ENCODE results near the gene MT1F. TPM values are rescaled to one million over a fixed set of nuclear protein-coding genes. Genes with fewer than 3 reads are reported as not detected.

Gene MT1F
- total RNA-seq, 1 experiment from 2014 or later: not detected

DNA sequence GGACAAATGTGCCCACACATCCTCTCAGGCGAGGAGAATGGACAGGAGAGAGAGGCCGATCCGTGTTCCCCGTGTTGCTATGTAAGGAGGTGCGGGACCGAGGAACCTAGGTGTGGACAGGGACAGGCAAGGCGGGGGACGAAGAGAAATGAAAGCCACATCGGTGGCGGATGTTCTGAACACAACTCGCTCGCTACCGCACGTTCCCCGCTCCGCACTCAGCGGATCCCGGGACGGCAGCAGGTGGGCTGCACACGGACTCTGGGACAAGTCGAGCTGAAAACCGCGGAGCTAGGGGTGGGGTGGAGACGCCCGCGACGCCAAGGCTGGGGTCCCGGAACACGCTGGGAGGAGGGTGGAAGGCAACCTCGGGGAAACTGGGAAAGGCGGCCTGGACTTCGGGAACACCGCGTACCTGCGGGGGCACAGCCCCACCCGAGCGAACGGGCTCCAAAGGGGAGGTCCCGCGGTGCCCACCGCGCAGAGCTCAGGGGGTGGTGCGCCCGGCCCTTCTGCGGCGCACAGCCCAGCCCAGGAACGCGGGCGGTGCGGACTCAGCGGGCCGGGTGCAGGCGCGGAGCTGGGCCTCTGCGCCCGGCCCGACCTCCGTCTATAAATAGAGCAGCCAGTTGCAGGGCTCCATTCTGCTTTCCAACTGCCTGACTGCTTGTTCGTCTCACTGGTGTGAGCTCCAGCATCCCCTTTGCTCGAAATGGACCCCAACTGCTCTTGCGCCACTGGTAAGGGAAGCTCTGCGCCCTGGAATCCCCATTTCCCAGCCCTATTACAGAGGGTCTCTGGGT, 32.4 kb upstream of the MT1F start, which contains the start of gene MT1E:
TSS of gene MT1E (plus strand) at position 642 of the 803 bp plus-strand sequence. CDS start at position 713, 71 bp downstream.
- peak; percentile 88 for DNase-seq (ENCODE audit: low read depth)

DNA sequence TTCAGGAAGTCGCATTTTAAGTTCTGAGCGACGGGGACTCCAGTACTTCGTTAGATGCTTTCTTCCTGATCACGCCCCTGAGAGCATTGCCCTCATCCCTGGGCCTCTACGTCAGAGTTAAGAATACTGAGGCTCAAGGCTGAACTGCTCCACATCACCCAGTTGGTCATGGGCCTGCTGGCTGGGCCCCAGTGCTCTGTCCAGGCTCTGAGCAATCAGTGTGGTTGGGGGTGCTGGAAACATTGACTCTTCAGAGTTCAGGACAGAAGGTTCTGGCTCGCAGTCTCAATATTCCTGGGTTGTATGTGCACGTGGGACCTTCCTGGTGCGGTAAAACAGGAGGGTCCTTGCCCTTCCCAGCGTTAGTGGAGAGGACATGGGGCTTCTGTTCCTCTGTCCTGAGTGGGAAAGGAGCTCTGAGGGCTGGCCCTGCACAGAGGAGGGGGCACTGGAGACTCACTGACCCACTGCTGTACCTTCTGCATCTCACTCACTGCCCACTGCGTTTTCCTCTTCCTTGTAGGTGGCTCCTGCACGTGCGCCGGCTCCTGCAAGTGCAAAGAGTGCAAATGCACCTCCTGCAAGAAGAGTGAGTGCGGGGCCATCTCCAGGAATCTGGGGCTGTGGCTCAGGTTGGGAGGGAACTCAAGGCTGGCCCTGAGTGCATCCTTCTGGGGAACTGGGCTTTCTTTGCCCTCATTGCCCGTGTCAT, 31.7 kb upstream of the MT1F start:
- no peak for DNase-seq (ENCODE audit: low read depth)

DNA sequence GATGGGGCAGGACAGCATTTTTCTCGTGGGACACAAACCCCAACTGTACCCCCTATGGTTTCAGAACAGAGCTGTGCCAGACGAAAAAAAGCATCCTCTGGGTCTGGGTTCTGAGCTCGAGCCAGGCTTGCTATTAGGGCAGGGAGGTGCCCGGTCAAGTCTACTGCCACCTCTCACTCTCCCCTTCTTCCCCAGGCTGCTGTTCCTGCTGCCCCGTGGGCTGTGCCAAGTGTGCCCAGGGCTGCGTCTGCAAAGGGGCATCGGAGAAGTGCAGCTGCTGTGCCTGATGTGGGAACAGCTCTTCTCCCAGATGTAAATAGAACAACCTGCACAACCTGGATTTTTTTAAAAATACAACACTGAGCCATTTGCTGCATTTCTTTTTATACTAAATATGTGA, 31.1 kb upstream of the MT1F start:
- no peak for DNase-seq (ENCODE audit: low read depth)

DNA sequence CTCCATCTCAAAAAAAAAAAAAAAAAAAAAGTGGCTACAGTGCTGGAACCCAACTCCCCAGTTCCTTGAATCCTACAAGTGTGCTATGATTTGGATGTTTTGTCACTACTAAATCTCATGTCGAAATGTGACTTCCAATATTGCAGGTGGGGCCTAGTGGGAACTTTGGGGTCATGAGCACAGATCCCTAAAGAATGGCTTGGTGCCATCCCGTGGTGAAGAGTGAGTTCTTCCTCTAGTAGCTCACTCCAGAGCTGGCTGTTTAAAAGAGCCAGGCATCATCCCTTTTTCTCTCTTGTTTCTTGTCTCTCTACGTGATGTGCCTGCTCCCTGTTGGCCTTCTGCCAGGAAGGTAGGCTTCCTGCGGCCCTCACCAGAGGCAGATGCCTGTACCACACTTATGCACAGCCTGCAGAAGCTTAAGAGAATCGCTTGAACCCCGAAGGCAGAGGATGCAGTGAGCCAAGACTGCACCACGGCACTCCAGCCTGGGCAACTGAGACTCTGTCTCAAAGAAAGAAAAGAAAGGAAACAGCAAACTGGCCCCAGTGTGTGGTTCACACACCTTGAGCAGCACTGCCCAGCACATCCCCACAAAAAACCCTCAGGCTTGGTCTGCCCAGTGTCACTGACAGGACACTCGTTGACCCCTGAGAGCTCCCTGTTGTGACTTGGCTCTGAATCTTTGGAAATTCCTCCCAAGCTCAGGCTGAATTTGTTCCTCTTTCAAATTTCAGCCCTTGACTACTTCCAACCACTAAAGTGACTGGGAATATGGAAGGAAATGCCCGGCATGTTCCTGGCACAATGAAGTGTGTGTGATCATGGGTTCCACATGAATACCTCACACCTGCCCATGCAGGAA, 29.0 kb upstream of the MT1F start:
- DNase-seq (ENCODE audit: low read depth): peak; percentile 35

DNA sequence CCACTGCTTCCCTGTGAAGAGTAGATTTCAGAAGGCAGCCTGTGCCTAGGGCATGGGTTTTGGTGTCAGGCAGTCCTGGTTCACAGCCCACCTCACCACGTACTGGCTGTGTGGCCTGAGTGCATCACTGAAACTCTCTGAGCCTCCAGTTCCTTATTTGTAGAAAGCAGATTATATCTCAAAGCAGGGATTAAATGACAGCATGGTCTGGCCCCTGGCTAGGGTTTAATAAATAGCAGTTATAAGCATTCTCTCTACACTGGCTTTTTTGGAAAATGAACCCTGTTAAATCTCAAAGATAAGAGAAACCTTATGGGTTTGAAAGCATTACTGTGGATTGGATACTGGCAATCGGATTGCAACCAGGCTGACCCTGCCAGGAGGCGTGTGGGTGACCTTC, 28.2 kb upstream of the MT1F start:
- no peak for DNase-seq (ENCODE audit: low read depth)

DNA sequence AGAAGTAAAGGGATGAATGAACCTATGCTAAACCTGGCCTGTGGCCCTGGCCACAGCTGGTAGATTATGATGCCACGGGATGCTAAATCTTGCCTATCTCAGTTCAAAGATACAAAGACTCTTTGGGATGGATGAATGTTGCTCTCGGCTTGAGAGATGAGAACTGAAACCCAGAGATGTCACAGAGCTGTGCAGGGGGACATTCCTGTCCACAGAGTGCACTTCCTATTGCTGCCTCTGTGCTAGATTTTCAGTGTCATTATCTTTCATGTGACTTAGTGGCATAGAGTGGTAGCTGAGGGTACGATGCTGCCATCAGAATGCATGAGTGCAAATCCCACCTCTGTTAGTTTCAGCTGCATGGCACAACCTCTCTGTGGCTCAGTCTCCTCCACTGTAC, 27.6 kb upstream of the MT1F start:
- DNase-seq (ENCODE audit: low read depth): no peak

DNA sequence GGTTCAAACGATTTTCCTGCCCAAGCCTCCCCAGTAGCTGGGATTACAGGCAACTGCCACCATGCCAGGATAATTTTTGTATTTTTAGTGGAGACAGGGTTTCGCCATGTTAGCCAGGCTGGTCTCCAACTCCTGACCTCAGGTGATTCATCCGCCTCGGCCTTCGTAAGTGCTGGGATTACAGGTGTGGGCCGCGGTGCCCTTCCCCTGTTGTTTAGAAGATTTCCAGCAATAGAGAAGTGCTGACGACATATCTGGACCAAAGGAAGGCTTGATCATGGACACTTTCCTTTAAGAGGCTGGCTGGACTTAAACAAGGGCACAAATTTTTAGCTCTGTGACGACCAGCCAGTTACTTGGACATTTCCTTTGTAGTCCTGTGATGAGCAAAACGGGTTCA, 26.6 kb upstream of the MT1F start:
- DNase-seq (ENCODE audit: low read depth): no peak

DNA sequence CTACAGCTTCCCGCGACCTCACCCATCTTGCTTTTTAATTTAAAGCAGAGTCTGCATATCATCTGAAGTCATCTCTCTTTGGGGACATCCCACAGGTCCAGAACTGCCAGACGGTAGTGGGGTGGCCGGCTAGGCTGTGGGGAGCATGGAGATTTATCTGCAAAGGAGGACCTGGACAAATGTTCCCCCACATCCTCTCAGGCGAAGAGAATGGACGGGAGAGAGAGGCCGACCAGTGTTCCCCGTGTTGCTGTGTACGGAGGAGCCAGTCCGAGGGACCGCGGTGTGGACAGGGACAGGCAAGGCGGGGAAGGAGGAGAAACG, 26.0 kb upstream of the MT1F start:
- DNase-seq (ENCODE audit: low read depth): no peak

DNA sequence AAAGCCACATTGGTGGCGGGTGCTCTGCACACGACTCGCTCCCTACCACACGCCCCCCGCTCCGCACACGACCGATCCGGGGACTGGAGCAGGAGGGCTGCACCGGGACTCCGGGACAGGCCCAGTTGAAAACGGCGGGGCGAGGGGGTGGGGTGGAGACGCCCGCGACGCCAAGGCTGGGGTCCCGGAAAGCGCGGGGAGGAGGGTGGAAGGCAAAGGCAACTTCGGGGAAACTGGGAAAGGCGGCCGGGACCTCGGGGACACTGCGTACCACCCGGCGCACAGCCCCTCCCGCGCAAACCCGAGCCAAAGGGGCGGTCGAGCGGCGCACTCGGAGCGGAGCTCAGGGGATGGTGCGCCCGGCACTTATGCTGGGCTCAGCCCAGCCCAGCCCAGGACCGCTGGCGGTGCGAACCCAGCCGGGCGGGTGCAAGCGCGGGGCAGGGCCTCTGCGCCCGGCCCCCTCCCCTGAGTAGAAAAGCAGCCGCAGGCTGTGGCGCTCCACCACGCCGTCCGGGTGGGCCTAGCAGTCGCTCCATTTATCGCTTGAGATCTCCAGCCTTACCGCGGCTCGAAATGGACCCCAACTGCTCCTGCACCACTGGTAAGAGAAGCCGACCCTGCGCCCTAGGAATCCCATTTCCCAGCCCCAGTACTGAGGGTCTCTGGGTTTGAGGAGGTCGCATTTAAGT, 25.5 kb upstream of the MT1F start, which contains the start of gene MT1M:
TSS of gene MT1M (plus strand) at position 504 of the 692 bp plus-strand sequence. CDS start at position 577, 73 bp downstream.
- peak; percentile 27 for DNase-seq (ENCODE audit: low read depth)

DNA sequence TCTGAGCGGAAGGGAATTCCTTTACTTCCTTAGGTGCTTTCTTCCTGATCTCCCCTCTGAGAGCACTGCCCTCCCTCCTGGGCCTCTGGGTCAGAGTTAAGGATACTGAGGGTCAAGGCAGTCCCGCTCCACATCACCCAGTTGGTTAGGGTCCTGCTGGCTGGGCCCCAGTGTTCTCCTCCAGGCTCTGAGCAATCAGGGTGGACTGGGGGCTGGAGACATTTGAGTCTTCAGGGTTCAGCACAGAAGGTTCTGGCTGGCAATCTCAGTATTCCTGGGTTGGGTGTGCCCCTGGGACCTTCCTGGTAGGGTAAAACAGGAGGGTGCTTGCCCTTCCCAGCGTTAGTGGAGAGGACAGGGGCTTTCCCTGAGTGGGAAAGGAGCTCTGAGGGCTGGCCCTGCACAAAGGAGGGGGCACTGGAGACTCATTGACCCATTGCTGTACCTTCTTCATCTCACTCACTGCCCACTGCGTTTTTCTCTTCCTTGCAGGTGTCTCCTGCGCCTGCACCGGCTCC, 24.9 kb upstream of the MT1F start:
- DNase-seq (ENCODE audit: low read depth): no peak

DNA sequence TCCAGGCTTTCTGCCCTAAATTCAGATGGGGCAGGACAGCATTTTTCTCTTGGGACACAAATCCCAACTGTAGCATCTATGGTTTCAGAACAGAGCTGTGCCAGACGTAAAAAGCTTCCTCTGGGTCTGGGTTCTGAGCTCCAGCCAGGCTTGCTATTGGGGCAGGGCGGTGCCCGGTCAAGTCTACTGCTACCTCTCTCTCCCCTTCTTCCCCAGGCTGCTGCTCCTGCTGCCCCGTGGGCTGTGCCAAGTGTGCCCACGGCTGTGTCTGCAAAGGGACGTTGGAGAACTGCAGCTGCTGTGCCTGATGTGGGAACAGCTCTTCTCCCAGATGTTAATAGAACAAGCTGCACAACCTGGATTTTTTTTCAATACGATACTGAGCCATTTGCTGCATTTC, 24.2 kb upstream of the MT1F start:
- DNase-seq (ENCODE audit: low read depth): no peak

DNA sequence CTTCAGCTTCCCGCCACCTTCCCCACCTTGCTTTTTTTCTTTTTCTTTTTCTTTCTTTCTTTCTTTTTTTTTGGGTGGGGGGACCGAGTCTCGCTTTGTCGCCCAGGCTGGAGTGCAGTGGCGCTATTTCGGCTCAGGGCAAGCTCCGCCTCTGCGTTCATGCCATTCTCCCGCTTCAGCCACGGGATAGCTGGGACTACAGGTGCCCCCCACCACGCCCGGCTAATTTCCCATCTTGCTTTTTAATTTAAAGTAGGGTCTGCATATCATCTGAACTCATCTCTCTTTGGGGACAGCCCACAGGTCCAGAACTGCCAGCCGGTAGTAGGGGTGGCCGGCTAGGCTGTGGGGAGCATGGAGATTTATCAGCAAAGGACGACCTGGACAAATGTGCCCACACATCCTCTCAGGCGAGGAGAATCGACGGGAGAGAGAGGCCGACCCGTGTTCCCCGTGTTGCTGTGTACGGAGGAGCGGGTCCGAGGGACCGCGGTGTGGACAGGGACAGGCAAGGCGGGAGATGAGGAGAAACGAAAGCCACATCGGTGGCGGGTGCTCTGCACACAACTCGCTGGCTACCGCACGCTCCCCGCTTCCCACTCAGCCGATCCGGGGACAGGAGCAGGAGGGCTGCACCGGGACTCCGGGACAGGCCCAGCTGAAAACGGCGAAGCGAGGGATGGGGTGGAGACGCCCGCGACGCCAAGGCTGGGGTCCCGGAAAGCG, 22.9 kb upstream of the MT1F start:
- no peak for DNase-seq (ENCODE audit: low read depth)

DNA sequence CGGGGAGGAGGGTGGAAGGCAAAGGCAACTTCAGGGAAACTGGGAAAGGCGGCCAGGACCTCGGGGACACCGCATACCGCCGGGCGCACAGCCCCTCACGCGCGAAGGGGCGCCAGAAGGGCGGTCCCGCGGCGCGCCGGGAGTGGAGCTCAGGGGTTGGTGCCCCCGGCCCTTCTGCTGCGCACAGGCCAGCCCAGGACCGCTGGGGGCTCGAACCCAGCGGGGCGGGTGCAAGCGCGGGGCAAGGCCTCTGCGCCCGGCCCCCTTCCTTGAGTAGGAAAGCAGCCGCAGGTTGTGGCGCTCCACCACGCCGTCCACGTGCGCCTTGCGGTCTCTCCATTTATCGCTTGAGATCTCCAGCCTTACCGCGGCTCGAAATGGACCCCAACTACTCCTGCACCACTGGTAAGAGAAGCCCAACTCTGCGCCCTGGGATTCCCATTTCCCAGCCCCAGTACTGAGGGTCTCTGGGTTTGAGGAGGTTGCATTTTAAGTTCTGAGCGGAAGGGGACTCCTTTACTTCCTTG, 22.3 kb upstream of the MT1F start:
- no peak for DNase-seq (ENCODE audit: low read depth)

DNA sequence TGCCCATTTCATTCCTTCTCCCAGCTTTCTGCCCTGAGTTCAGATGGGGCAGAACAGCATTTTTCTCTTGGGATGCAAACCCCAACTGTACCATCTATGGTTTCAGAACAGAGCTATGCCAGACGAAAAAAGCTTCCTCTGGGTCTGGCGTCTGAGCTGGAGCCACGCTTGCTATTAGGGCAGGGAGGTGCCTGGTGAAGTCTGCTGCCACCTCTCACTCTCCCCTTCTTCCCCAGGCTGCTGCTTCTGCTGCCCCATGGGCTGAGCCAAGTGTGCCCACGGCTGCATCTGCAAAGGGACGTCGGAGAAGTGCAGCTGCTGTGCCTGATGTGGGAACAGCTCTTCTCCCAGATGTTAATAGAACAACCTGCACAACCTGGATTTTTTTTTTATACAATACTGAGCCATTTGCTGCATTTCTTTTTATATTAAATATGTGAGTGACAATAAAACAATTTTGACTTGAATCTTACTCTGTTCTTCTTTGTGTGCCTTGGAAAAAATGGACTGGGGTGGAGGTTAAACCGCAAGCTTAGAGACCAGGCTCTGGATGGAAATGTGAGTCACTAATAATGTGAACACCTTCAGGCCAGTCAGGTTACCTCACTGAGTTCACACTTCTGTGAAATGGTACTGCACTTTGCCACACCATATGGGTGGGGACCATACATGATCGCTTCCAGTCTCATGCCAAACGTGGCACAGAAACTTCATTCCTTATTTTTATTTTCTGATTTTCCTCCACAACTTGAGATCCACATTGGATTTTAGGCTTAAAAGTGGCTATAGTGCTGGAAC, 20.9 kb upstream of the MT1F start:
- DNase-seq (ENCODE audit: low read depth): no peak

DNA sequence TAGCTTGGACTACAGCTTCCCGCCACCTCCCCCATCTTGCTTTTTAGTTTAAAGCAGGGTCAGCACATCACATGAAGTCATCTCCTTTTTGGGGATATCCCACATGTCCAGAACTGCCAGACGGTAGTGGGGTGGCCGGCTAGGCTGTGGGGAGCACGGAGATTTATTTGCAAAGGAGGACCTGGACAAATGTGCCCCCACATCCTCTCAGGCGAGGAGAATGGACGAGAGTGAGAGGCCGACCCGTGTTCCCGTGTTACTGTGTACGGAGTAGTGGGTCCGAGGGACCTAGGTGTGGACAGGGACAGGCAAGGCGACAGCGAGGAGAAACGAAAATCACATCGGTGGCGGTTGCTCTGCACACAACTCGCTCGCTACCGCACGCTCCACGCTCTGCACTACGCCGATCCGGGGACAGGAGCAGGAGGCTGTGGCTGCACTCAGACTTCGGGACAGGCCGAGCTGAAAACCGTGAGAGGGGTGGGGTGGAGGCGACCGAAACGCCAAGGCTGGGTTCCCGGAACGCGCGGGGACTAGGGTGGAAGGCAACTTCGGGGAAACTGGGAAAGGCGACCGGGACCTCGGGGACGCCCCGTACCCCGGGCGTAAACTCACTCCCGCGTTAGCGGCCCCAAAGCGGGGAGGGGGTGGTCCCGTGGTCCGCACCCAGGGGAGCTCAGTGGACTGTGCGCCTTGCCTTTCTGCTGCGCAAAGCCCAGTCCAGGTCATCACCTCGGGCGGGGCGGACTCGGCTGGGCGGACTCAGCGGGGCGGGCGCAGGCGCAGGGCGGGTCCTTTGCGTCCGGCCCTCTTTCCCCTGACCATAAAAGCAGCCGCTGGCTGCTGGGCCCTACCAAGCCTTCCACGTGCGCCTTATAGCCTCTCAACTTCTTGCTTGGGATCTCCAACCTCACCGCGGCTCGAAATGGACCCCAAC, 19.7 kb upstream of the MT1F start, which contains the start of gene MT1A:
TSS of gene MT1A (plus strand) at position 853 of the 937 bp plus-strand sequence. CDS start at position 926, 73 bp downstream.
- DNase-seq (ENCODE audit: low read depth): no peak

DNA sequence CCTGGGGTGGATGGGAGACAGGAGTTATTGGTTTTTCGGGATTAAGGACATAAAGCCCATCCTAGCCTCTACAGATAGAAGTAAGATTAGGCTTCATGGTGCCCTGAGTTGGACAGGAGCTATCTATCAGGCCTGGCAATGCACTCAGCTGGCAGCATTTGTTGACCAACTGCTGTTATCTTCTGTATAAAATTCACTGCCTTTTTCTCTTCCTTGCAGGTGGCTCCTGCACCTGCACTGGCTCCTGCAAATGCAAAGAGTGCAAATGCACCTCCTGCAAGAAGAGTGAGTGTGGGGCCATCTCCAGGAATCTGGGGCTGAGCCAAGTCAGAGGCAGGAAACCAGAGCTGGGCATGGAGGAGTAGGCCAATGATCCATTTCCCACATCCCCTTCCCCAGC, 18.7 kb upstream of the MT1F start:
- no peak for DNase-seq (ENCODE audit: low read depth)

DNA sequence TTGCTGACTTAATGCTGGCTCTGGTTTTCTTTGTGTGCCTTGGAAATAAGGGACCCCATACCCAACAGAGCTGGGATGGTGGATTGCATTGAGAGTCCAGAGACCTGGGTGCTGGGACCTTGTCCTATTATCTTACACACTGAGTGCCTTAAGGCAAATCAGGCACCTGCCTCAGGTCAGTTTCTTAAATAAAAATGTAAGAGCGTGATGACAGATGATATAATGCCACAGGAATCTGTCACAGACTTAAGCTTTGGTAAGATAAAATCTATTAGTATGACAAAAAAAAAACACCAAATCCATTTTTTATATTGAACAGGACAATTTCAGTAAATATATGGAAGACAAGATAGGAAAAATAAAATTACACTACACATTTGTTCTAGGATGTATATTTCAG, 17.7 kb upstream of the MT1F start:
- DNase-seq (ENCODE audit: low read depth): no peak

DNA sequence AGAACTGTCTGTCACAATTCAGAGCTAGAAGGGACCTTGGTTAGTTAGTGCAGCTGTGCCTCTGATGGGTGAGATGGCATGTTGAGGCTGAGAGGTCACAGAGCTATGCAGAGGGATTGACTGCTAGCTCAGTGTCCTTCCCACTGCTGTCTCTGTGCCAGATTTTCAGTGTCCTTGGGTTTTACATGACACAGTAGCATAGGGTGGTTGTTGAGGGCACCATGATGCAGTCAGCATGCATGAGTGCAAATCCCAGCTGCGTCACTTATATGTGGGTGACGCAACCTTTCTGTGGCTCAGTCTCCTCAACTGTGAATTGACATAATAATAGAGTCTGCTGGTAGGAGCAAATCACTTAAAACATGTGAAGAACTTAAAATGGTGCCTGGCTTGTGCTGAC, 16.6 kb upstream of the MT1F start:
- no peak for DNase-seq (ENCODE audit: low read depth)

All from LHCN-M2 (cell line).